ENCODE data around the gene AGL. TPM values are rescaled to one million over a fixed set of nuclear protein-coding genes. Genes with fewer than 3 reads are reported as not detected.
"Not testable (repeated sequence)": the region's sequence is repeated elsewhere in the genome, so short reads cannot be mapped to it uniquely, and the experiment has no call there.

AGL gene
- total RNA-seq, 1 experiment from 2014 or later, result 8.2 TPM

- peak; percentile 17 for DNase-seq (ENCODE audit: low read depth)
These were observed 93.1 kb downstream of the AGL start for GRCh38 chr1:99943223-99943794.

- no peak for DNase-seq (ENCODE audit: low read depth)
These were observed 94.0 kb downstream of the AGL start for GRCh38 chr1:99944192-99944591.

- DNase-seq (ENCODE audit: low read depth), result no peak
These were observed 95.0 kb downstream of the AGL start for GRCh38 chr1:99945174-99945573.

DNA sequence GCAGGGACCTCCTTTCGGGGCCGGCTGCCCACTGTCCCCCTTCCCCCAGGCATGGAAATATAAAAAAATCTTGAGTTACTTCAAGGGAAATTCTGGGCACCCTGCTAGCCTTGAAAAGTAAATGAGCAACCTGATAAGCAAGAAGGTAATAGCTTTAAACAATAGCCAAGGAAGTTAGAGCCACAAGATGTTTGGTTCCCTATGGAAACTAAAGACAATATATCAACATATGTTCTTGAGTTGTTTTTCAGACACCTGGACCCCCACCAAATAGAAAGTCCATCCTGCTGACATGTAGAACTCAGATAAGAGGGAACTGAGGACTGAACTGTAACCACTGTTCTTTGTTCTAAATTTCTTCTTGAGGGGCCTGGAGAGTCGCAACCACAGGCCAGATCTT is 100.3 kb downstream of the AGL start:
- no peak for DNase-seq (ENCODE audit: low read depth)

GRCh38 chr1:99952522-99952921 is 102.4 kb downstream of the AGL start:
- DNase-seq (ENCODE audit: low read depth), result no peak

DNA sequence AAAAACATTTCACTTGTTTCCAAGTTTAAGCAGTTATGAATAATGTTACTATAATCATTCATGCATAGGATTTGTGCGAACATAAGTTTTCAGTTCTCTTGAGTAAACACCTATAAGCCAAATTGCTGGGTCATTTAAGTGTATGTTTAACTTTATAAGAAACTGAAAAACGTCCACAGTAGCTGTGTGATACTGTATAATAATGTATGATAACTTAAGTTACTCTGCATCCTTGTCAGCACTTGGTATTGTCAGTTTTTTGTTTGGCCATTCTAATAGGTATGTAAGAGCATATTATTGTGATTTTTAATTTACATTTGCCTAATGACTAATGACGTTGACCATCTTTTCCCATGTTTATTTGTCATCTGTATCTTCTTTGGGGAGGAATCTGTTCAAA is 105.2 kb downstream of the AGL start:
- no peak for DNase-seq (ENCODE audit: low read depth)

GRCh38 chr1:99956755-99957154 is 106.6 kb downstream of the AGL start:
- no peak for DNase-seq (ENCODE audit: low read depth)

- no peak for DNase-seq (ENCODE audit: low read depth)
These were observed 107.7 kb downstream of the AGL start for GRCh38 chr1:99957818-99958217.

DNA sequence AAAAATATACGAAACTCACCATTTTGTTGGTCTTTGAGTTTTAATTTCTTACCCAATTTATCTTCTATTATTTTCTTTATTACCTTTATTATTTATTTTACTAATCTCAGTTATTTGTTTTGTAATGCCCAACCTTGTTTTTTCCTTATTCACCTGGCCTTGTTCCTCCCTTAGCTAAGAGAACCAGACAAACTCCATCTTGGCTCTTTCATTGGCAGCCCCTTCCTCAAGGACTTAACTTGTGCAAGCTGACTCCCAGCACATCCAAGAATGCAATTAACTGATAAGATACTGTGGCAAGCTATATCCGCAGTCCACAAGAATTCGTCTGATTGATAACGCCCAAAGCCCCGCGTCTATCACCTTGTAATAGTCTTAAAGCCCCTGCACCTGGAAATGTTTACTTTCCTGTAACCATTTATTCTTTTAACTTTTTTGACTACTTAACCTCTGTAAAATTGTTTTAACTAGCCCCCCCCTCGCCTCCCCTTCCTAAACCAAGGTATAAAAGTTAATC is 109.1 kb downstream of the AGL start:
- not testable (repeated sequence) for DNase-seq (ENCODE audit: low read depth)

GRCh38 chr1:99960260-99960659 is 110.1 kb downstream of the AGL start:
- DNase-seq (ENCODE audit: low read depth), result not testable (repeated sequence)

GRCh38 chr1:99963041-99963795 is 113.1 kb downstream of the AGL start:
- DNase-seq (ENCODE audit: low read depth), result peak; percentile 53

DNA sequence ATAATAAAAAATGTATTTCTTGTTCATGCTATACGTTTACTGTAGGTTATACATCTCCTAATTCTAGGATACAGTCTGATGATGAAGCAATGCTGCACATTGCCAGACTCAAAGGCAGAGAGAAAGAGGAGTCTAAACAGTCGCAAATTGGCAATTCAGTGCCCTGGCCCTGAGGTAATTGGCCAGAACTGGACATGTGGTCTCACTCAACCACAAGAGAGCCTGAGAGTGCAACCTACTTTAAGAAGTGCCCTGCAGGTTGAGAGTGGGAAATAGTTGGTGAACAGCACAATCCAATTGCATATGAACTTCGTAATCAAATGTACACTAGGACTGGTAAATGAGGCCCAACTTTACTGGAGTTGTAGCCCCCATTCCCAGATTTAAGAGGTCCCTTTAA is 114.6 kb downstream of the AGL start:
- no peak for DNase-seq (ENCODE audit: low read depth)

DNA sequence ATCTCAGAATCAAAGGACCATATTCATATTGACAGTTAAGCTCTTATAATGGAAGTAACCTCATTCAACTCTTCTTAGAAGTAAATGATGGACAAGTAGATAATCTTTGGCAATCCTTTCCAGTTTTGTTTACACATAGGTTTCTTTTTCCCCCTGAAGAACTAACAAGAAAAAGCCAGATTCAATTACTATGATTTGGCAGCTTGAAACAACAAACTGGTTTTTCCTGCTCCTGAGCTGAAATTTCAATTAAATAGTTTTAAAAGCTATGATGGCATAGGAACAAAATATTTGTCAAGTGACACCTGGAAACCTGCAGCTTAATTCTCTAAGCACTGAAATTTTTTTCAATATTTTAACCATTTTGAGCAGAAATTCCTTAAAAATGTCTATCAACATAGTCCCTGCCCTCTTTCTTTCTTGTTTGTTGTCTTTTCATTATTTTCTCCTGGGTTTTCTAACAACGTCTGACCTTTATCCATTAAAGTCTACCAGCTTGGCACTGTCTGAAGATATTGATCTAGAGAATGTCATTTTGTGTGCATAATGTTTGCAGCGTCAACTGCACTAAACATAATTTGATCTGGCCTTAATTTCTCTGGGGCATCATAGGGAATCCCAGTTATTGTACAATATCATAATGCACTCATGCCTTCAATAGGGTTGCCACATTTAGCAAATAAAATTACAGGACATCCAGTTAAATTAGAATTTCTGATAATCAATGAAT is 115.7 kb downstream of the AGL start:
- DNase-seq (ENCODE audit: low read depth), result no peak

DNA sequence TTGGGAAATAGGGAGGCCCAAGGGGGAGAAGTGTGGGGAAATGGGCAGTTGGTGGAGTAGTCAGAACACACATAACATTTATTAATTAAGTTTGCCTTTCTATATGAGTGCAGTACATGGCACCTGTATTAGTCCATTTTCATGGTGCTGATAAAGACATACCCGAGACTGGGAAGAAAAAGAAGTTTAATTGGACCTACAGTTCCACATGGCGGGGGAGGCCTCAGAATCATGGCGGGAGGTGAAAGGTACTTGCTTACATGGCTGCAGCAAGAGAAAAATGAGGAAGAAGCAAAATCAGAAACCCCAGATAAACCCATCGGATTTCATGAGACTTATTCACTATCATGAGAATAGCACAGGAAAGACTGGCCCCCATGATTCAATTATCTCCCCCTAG is 118.1 kb downstream of the AGL start:
- DNase-seq (ENCODE audit: low read depth), result no peak

GRCh38 chr1:99969260-99969728 is 119.1 kb downstream of the AGL start:
- DNase-seq (ENCODE audit: low read depth), result no peak

GRCh38 chr1:99969729-99970621 is 119.8 kb downstream of the AGL start, which contains the start of gene SLC35A3:
Gene SLC35A3 (plus strand): TSS chr1:99969996. CDS start chr1:99993555, 23,559 bp downstream.
- peak; percentile 90 for DNase-seq (ENCODE audit: low read depth)

- no peak for DNase-seq (ENCODE audit: low read depth)
These were observed 120.6 kb downstream of the AGL start for GRCh38 chr1:99970713-99971255.

GRCh38 chr1:99972066-99972465 is 121.9 kb downstream of the AGL start:
- not testable (repeated sequence) for DNase-seq (ENCODE audit: low read depth)

All from Daoy (cell line).